ENCODE results near the gene AGTRAP. TPM values are rescaled to one million over a fixed set of nuclear protein-coding genes. Genes with fewer than 3 reads are reported as not detected.

Gene AGTRAP
- total and polyA plus RNA-seq, 2 of the 8 experiments (the other 6 are each of a cell fraction or from before 2014, with no cell fraction given) = 69.7 to 192 TPM

- Histone ChIP-seq H3K36me3 (ENCODE audit: control insufficient read depth in 2 of 4, insufficient read depth in 4 of 4, low read length in 3 of 4) (peaks cover 0 to 6% (median 0%) of the 10 kb centered on the region in 4 experiments; a peak in 2 of 8 replicates), H3K27me3 (replicated peaks in 1 of 4; ENCODE audit: control insufficient read depth in 3 of 4, extremely low read depth in 1 of 4, insufficient read depth in 3 of 4, low read length in 3 of 4) (no peaks in the 10 kb centered on the region; a peak in 1 of 7 replicates), H3K4me3 (ENCODE audit: extremely low read depth in 1 of 4, insufficient read depth in 2 of 4, low read depth in 3 of 4, low read length in 4 of 4) (no peak overlapping the region), H3K14ac (ENCODE audit: insufficient read length) (no peak overlapping the region), H3K23ac (ENCODE audit: insufficient read length) (no peak overlapping the region), H3K79me2 (ENCODE audit: control insufficient read depth in 1 of 2, insufficient read depth in 2 of 2, low read length in 2 of 2) (peaks cover 6 to 8% of the 10 kb centered on the region in 2 experiments; a peak in 2 of 4 replicates), H3K4me1 (replicated peaks in 1 of 4; ENCODE audit: control insufficient read depth in 3 of 4, insufficient read depth in 4 of 4, low read length in 3 of 4) (peaks cover 7 to 42% (median 27%) of the 10 kb centered on the region in 4 experiments), H4K5ac (ENCODE audit: insufficient read length, low read depth, low read length) (no peak overlapping the region), H3K18ac (ENCODE audit: extremely low read depth, low read length) (peak overlapping the region; percentile 14; the same call in 1 of the 2 replicates), H3K4ac (replicated peaks; ENCODE audit: insufficient read length, low read depth, low read length) (peak overlapping the region; percentile 88), H3K4me2 (ENCODE audit: insufficient read depth in 1 of 2, low read depth in 2 of 2, low read length in 2 of 2) (no peak overlapping the region), H3K79me1 (ENCODE audit: low read depth, low read length) (peaks cover 9% of the 10 kb centered on the region), H2AK5ac (ENCODE audit: low read depth, low read length) (no peak overlapping the region), H4K20me1 (replicated peaks in 1 of 2; ENCODE audit: control insufficient read depth in 1 of 2, insufficient read depth in 2 of 2, low read length in 2 of 2) (peaks cover 0 to 7% of the 10 kb centered on the region in 2 experiments), H3K23me2 (ENCODE audit: low read depth, low read length) (peaks cover 6% of the 10 kb centered on the region), H2AFZ (ENCODE audit: low read length) (no peak overlapping the region), H2BK20ac (ENCODE audit: low read length) (peak overlapping the region; percentile 90; the same call in 1 of the 2 replicates), H2BK15ac (ENCODE audit: low read length) (peak overlapping the region; percentile 88; the same call in 1 of the 2 replicates), H3K9me3 (ENCODE audit: insufficient read depth in 2 of 2, low read depth in 1 of 2, low read length in 1 of 2) (no peaks in the 10 kb centered on the region), H2BK120ac (replicated peaks; ENCODE audit: low read depth, low read length) (no peak overlapping the region), H2BK5ac (ENCODE audit: low read depth, low read length) (peak overlapping the region; percentile 66; the same call in 1 of the 2 replicates), H3K56ac (replicated peaks; ENCODE audit: insufficient read length, low read depth, low read length) (no peak overlapping the region), H4K8ac (ENCODE audit: extremely low read depth, insufficient read depth, low read length) (0 out of 2 replicates have a peak overlapping the region, but pooled peaks have one; percentile 83), H3K9ac (replicated peaks in 1 of 4; ENCODE audit: extremely low read depth in 1 of 4, low read depth in 3 of 4, low read length in 3 of 4) (no peak overlapping the region), H2BK12ac (ENCODE audit: low read depth, low read length) (peak overlapping the region; percentile 87; the same call in 1 of the 2 replicates), H4K91ac (replicated peaks; ENCODE audit: insufficient read length, low read length) (peak overlapping the region; percentile 81), H3K27ac (ENCODE audit: low read depth, low read length) (no peak overlapping the region)
- DNase-seq (ENCODE audit: low read depth in 1 of 2, low spot score in 2 of 2) (no peak), FAIRE-seq (no peak)
- ChIA-PET CTCF (ENCODE audit: partially characterized antibody) (interaction anchor here (1.2 to 11.1 kb wide), 8 partner anchors 10 to 63 kb away, joined by 3 to 266 read pairs (median 38); partner anchors contain the start of genes DRAXIN, FBXO6 and MAD2L2), POLR2A (ENCODE audit: partially characterized antibody) (interaction anchor here (1.9 to 14.6 kb wide), 3 partner anchors 17 to 37 kb away, joined by 6 to 329 read pairs (median 10); partner anchors contain the start of genes DRAXIN and MAD2L2)
- WGBS, 2 experiments (ENCODE audit: extremely low coverage in 1 of 2, insufficient coverage in 1 of 2, insufficient read length in 1 of 2, insufficient replicate concordance in 2 of 2, low coverage in 1 of 2, low lambda C conversion rate in 2 of 2, missing lambda C conversion rate in 1 of 2) = 96% methylated on average over 8 of the region's 14 CpGs; no CpG with 5 or more reads in 1 of the 2 experiments
- TF ChIP-seq TBP (IDR thresholded peaks at IDR 0.05; ENCODE audit: low read depth, low read length) = no peak
Measured at GRCh38 chr1:11706292-11706691, 29.6 kb upstream of the AGTRAP start.

All from H1 (cell line).